GM23338 (cell line): ENCODE data around the gene SLBP. TPM values are rescaled to one million over a fixed set of nuclear protein-coding genes. Genes with fewer than 3 reads are reported as not detected.

Experiments used
- ATAC-seq: fragments of 200-7000 bp; cut with Tn5 transposase; 3 replicates; pipeline ENCODE4 v1.9.1; 2020
- DNase-seq: peaks from one replicate; pipeline ENCODE4 v3.0.0-alpha.2; 2015; ENCODE audit warnings: low spot score
- H2AFZ ChIP-seq: fragments of 200-600 bp; sonication (generic); 2 replicates; pipeline ENCODE4 v1.8.0; 2016; ENCODE audit warnings: antibody characterized with exemption, mild to moderate bottlenecking, moderate library complexity
- H3F3A ChIP-seq: fragments of 200-600 bp; sonication (generic); replicated peaks from 2 replicates; pipeline ENCODE4 v1.8.0; 2017; ENCODE audit warnings: antibody characterized with exemption, mixed run types, low read depth
- H3K27ac ChIP-seq: fragments of 200-600 bp; sonication (generic); 2 replicates; pipeline ENCODE4 v1.6.1; 2016; ENCODE audit warnings: low read depth
- H3K27me3 ChIP-seq: fragments of 200-600 bp; sonication (generic); 2 replicates; pipeline ENCODE4 v1.8.0; 2016; ENCODE audit warnings: mild to moderate bottlenecking, mixed run types, moderate library complexity; ENCODE audit not compliant: insufficient read depth
- H3K36me3 ChIP-seq: fragments of 200-600 bp; sonication (generic); 2 replicates; pipeline ENCODE4 v1.8.0; 2016; ENCODE audit warnings: mild to moderate bottlenecking; ENCODE audit not compliant: insufficient read depth
- H3K4me1 ChIP-seq: fragments of 200-600 bp; sonication (generic); 2 replicates; pipeline ENCODE4 v1.8.0; 2016; ENCODE audit warnings: mild to moderate bottlenecking, moderate library complexity; ENCODE audit not compliant: insufficient read depth
- H3K4me2 ChIP-seq: fragments of 200-600 bp; sonication (generic); 2 replicates; pipeline ENCODE4 v1.7.1; 2017; ENCODE audit warnings: mixed run types
- H3K4me3 ChIP-seq: fragments of 200-600 bp; sonication (generic); 2 replicates; pipeline ENCODE4 v1.6.1; 2016; ENCODE audit warnings: mixed run types
- H3K79me2 ChIP-seq: fragments of 200-600 bp; sonication (generic); replicated peaks from 2 replicates; pipeline ENCODE4 v1.8.0; 2017; ENCODE audit warnings: mild to moderate bottlenecking; ENCODE audit not compliant: insufficient read depth
- H3K9me2 ChIP-seq: fragments of 200-600 bp; sonication (generic); 2 replicates; pipeline ENCODE4 v1.8.0; 2017; ENCODE audit not compliant: insufficient read depth
- H4K20me1 ChIP-seq: fragments of 200-600 bp; sonication (generic); replicated peaks from 2 replicates; pipeline ENCODE4 v1.8.0; 2017; ENCODE audit warnings: mild to moderate bottlenecking; ENCODE audit not compliant: insufficient read depth
- H3K27ac Mint-ChIP-seq: 2 replicates; pipeline ENCODE4 v1.8.0; 2020; ENCODE audit warnings: inconsistent platforms, mild to moderate bottlenecking, moderate library complexity, mixed read lengths
- H3K27me3 Mint-ChIP-seq: 3 replicates; pipeline ENCODE4 v1.8.0; 2022; ENCODE audit warnings: low read depth, mild to moderate bottlenecking, moderate library complexity, mixed read lengths, inconsistent platforms; ENCODE audit not compliant: insufficient read depth, poor library complexity
- H3K36me3 Mint-ChIP-seq: 3 replicates; pipeline ENCODE4 v1.8.0; 2021; ENCODE audit warnings: low read depth, mild to moderate bottlenecking, inconsistent platforms, moderate library complexity, mixed read lengths
- H3K4me1 Mint-ChIP-seq: 3 replicates; pipeline ENCODE4 v1.8.0; 2020; ENCODE audit warnings: mild to moderate bottlenecking, inconsistent platforms, mixed read lengths
- H3K4me3 Mint-ChIP-seq: 3 replicates; pipeline ENCODE4 v1.8.0; 2021; ENCODE audit warnings: moderate library complexity, mild to moderate bottlenecking, inconsistent platforms, mixed read lengths
- H3K9me3 Mint-ChIP-seq: 3 replicates; pipeline ENCODE4 v1.8.0; 2020; ENCODE audit warnings: moderate library complexity, mild to moderate bottlenecking, inconsistent platforms, mixed read lengths
- CREB1 ChIP-seq: fragments of 250-450 bp; sonication (Bioruptor Pico); IDR thresholded peaks from 2 replicates; pipeline ENCODE4 v1.5.0; 2020; ENCODE audit warnings: low read depth, mild to moderate bottlenecking, moderate library complexity
- CTCF ChIP-seq, 2 experiments: fragments of 200-600 bp in 1 of 2; sonication (generic) in 1 of 2; conservative IDR thresholded peaks; 2 replicates each; pipeline versions ENCODE4 v1.5.1 to v1.6.1; 2016 to 2017; ENCODE audit warnings: antibody characterized with exemption in 2 of 2, low read depth in 2 of 2, mild to moderate bottlenecking in 2 of 2, moderate library complexity in 1 of 2
- EZH2 ChIP-seq: fragments of 200-600 bp; sonication (generic); IDR thresholded peaks from one replicate; pipeline ENCODE4 v1.8.0; 2017; ENCODE audit warnings: antibody characterized with exemption, mild to moderate bottlenecking, low read depth; ENCODE audit not compliant: unreplicated experiment
- EZH2phosphoT487 ChIP-seq: fragments of 200-600 bp; sonication (generic); IDR thresholded peaks from one replicate; pipeline ENCODE4 v1.8.1; 2018; ENCODE audit warnings: antibody characterized with exemption; ENCODE audit not compliant: unreplicated experiment
- NANOG ChIP-seq: IDR thresholded peaks from 2 replicates; pipeline ENCODE4 v1.6.1; 2016; ENCODE audit warnings: antibody characterized with exemption, borderline replicate concordance
- ZNF114 ChIP-seq: fragments of 250-450 bp; sonication (Bioruptor Pico); IDR thresholded peaks from 2 replicates; pipeline ENCODE4 v1.5.0; 2020; ENCODE audit warnings: mild to moderate bottlenecking, moderate library complexity
- ZNF331 ChIP-seq: fragments of 250-450 bp; sonication (Bioruptor Pico); IDR thresholded peaks from 2 replicates; pipeline ENCODE4 v1.5.0; 2020; ENCODE audit warnings: low read depth, mild to moderate bottlenecking, moderate library complexity
- ZNF462 ChIP-seq: fragments of 250-450 bp; sonication (Bioruptor Pico); IDR thresholded peaks from 2 replicates; pipeline ENCODE4 v1.5.0; 2020; ENCODE audit warnings: mild to moderate bottlenecking, moderate library complexity
- polyA plus RNA-seq: library from polyadenylated mRNA; unstranded; fragments of >200 nt; fragmentation: Nextera tagmentation; extraction: Ambion mirVana; gene quantifications from 2 replicates; pipeline ENCODE4 v1.2.1, GENCODE V29; 2016
- total RNA-seq: library from RNA; depleted of rRNA; stranded (reverse); fragments of >200 nt; shearing (Covaris generic); gene quantifications from 2 replicates; pipeline ENCODE4 v1.2.3, GENCODE V29; 2014
- TF ChIP-seq, protein P1 (sequence below): IDR thresholded peaks from 2 replicates; pipeline ENCODE4 v1.6.1; 2016; ENCODE audit warnings: antibody characterized with exemption
- TF ChIP-seq, protein P2 (sequence below): IDR thresholded peaks from one replicate; pipeline ENCODE4 v1.6.1; 2018; ENCODE audit warnings: antibody characterized with exemption; ENCODE audit not compliant: unreplicated experiment

Gene SLBP
- total and polyA plus RNA-seq, 2 experiments from 2014 or later, result 54.4 to 58.6 TPM

GRCh38 chr4:1737666-1738065, 25.5 kb upstream of the SLBP start (continued):
- TF ChIP-seq ZNF462 (no peak), CREB1 (no peak), CTCF (conservative IDR thresholded peaks at IDR 0.05; ENCODE audit: low read depth in 2 of 2) (no peak)
- TF ChIP-seq, protein P1, sequence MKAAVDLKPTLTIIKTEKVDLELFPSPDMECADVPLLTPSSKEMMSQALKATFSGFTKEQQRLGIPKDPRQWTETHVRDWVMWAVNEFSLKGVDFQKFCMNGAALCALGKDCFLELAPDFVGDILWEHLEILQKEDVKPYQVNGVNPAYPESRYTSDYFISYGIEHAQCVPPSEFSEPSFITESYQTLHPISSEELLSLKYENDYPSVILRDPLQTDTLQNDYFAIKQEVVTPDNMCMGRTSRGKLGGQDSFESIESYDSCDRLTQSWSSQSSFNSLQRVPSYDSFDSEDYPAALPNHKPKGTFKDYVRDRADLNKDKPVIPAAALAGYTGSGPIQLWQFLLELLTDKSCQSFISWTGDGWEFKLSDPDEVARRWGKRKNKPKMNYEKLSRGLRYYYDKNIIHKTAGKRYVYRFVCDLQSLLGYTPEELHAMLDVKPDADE, result no peak

DNA sequence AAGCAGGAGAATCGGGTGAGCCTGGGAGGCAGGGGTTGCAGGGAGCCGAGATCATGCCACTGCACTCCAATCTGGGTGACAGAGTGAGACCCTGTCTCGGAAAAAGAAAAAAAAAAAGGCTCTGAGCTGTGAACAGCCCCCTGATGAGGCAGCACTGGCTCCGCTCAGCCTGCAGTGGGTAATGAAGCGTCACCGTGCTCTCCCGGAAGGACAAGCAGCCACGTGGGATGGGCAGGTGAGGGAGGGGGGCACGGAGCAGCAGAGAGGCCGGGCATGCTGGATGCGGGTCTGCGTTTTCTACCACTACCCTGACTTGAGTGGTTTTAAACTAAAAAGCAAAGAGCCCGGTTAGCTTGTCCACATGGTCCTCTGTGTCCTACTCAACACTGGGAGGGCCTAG, 24.7 kb upstream of the SLBP start:
- no peaks in the 10 kb centered on the region for H3K4me1 ChIP-seq
- H3F3A ChIP-seq, result 0 out of 2 replicates have a peak, but pooled peaks cover 5% of the 10 kb centered on the region
- peaks cover 29% of the 10 kb centered on the region for H3K27me3 Mint-ChIP-seq
- no peak overlapping the region for H3K27ac ChIP-seq
- H3K27me3 ChIP-seq, result no peaks in the 10 kb centered on the region
- H3K4me1 Mint-ChIP-seq, result no peaks in the 10 kb centered on the region
- ATAC-seq, result no peak
- H3K4me3 Mint-ChIP-seq, result no peak overlapping the region
- H3K9me3 Mint-ChIP-seq, result peaks cover 31% of the 10 kb centered on the region
- H4K20me1 ChIP-seq, result peaks cover 4% of the 10 kb centered on the region; the same call in 1 of the 2 replicates
- H3K4me2 ChIP-seq, result no peak overlapping the region
- no peak overlapping the region for H3K4me3 ChIP-seq
- DNase-seq, result no peak
- H3K36me3 Mint-ChIP-seq, result peaks cover 97% of the 10 kb centered on the region
- no peak overlapping the region for H2AFZ ChIP-seq
- no peak overlapping the region for H3K27ac Mint-ChIP-seq
- no peaks in the 10 kb centered on the region for H3K9me2 ChIP-seq
- H3K36me3 ChIP-seq, result peaks cover 71% of the 10 kb centered on the region
- H3K79me2 ChIP-seq, result peaks cover 20% of the 10 kb centered on the region; the same call in 1 of the 2 replicates
- TF ChIP-seq EZH2 (no peak), ZNF331 (CRISPR knock-in tag) (no peak), CTCF (conservative IDR thresholded peaks at IDR 0.05; ENCODE audit: low read depth in 2 of 2) (no peak), ZNF114 (CRISPR knock-in tag) (no peak), NANOG (no peak), EZH2phosphoT487 (no peak), CREB1 (no peak)
- TF ChIP-seq, protein P2, sequence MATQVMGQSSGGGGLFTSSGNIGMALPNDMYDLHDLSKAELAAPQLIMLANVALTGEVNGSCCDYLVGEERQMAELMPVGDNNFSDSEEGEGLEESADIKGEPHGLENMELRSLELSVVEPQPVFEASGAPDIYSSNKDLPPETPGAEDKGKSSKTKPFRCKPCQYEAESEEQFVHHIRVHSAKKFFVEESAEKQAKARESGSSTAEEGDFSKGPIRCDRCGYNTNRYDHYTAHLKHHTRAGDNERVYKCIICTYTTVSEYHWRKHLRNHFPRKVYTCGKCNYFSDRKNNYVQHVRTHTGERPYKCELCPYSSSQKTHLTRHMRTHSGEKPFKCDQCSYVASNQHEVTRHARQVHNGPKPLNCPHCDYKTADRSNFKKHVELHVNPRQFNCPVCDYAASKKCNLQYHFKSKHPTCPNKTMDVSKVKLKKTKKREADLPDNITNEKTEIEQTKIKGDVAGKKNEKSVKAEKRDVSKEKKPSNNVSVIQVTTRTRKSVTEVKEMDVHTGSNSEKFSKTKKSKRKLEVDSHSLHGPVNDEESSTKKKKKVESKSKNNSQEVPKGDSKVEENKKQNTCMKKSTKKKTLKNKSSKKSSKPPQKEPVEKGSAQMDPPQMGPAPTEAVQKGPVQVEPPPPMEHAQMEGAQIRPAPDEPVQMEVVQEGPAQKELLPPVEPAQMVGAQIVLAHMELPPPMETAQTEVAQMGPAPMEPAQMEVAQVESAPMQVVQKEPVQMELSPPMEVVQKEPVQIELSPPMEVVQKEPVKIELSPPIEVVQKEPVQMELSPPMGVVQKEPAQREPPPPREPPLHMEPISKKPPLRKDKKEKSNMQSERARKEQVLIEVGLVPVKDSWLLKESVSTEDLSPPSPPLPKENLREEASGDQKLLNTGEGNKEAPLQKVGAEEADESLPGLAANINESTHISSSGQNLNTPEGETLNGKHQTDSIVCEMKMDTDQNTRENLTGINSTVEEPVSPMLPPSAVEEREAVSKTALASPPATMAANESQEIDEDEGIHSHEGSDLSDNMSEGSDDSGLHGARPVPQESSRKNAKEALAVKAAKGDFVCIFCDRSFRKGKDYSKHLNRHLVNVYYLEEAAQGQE, result no peak
